ENCODE measurements around the gene EPB41L4B. TPM values are rescaled to one million over a fixed set of nuclear protein-coding genes. Genes with fewer than 3 reads are reported as not detected.
"Not testable (repeated sequence)": the region's sequence is repeated elsewhere in the genome, so short reads cannot be mapped to it uniquely, and the experiment has no call there.

The EPB41L4B gene
- 0.88 and 1.8 TPM in 2 replicates for total RNA-seq

DNA sequence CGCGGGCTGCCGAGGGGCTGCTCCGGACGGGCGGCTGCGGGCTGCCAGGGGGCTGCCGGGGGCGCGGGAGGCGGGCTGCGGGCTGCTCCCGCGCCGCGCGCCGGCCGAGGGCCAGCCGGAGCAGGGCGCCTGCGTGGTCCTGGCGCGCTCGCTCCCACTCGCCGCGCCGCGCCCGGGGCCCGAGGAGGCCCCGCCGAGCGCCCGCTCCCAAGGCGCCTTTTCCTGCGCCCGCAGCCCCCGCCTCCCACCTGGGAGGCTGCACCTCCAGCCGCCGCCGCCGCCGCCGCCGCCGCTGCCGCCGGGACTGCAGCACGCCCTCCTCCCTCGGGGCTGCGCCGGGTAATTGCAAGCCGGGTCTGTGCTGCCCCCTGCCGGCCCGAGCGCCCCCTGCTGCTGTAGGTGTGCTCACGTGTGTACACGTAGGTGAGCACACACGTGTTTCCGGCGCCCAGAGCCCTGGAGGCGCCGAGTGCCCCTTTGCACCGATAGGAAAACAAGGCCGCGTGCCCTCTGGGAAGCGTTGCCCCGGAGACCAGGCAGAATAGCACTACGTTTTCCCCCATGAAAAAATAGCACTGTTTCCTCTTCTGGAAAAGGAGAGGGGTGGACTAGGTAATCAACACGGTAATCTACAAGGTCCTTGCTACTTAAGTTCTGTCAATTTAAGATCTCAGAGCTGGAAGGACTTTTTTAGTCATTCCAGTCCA, at the start of gene EPB41L4B:
Gene EPB41L4B (minus strand): TSS at position 318 of the 707 bp plus-strand sequence. CDS start 613 bp downstream, outside the sequence.
- DNase-seq (ENCODE audit: extremely low read depth, low read depth, low spot score), result no peak

DNA sequence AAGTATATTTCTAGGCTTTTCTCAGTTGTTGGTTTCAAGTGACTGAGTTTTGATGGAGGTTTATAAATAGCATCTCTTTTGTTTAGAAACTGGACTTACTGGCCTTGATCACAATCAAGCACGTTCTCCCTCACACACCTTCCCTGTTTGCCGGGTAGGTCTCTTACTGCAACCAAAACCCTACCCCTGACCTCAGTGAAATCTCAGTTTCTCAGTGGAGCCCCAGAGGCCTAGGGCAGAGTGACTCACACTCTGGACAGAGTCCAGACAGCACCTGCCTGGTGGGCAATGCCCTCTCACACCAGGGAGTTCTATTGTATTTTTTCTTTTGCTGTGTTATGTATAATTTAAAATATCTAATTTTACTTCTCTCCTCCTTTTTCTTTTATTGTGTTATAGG, 48.4 kb upstream of the EPB41L4B start:
- no peak for DNase-seq (ENCODE audit: extremely low read depth, low read depth, low spot score)

DNA sequence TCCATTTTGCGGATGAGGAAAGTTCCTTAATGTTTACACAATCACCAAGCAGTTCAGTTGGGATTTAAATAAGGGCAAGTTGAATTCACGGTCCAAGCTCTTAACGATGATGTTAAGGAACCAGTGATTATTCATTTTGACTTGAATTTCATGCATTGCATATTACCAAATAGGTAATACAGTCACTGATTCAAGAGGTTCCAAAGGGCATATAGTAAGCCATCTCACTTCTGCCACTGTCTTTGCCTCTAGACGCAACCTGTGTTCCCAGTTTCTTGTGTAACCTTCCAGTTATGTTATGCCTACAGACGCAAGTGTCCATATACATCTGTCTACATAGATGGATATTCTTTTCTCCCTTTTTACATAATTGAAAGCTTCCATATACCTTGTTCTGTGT, 39.9 kb upstream of the EPB41L4B start:
- DNase-seq (ENCODE audit: extremely low read depth, low read depth, low spot score), result no peak

DNA sequence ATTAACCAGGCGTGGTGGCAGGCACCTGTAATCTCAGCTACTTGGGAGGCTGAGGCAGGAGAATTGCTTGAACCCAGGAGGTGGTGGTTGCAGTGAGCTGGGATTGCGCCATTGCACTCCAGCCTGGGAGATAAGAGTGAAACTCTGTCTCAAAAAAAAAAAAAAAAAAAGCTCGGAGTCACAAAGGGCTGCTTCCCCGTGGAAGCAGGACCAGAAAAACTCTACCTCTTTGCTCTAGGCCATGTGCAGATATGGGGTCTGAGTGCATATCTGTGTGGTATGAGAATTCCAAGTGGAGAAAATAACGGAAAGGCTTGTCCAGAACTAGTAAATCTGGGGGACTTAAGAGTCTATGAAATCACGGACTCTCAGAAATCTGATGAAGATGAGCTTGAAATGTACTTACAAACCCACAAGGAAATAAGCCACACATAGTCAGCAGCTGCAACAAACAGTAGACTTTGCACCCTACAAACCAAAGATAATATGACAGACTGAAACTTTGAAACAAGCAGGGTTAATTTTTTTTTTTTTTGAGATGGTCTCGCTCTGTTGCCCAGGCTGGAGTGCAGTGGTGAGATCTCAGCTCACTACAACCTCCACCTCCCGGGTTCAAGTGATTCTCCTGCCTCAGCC, 38.2 kb upstream of the EPB41L4B start:
- DNase-seq (ENCODE audit: extremely low read depth, low read depth, low spot score), result not testable (repeated sequence)

DNA sequence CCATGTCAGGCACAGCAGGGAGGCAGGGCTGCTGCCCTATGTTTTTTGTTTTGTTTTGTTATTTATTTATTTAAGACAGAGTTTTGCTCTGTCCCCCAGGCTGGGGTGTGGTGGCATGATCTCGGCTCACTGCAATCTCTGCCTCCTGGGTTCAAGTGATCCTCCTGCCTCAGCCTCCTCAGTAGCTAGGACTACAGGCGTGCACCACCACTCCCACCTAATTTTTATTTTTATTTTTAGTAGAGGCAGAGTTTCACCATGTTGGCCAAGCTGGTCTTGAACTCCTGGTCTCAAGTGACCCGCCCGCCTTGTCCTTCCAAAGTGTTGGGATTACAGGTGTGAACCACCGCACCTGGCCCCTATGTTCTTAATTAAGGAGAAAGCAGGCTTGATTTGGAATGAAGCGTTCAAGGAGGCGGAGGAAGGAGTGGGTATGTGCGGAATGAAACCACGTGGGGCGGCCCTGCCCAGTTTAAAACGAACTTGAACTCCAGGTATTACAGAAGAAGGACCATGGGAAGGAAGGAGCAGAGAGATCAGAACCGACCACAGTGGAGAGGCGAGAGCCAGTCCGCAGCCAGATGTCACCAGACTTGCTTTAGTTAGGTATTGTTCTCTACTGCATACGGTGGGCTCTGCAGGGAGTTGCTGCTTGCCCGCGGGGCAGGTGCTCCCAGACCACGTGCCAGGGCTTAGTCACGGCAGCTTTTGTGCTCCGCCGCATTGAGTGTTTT, 34.9 kb upstream of the EPB41L4B start:
- DNase-seq (ENCODE audit: extremely low read depth, low read depth, low spot score), result no peak

DNA sequence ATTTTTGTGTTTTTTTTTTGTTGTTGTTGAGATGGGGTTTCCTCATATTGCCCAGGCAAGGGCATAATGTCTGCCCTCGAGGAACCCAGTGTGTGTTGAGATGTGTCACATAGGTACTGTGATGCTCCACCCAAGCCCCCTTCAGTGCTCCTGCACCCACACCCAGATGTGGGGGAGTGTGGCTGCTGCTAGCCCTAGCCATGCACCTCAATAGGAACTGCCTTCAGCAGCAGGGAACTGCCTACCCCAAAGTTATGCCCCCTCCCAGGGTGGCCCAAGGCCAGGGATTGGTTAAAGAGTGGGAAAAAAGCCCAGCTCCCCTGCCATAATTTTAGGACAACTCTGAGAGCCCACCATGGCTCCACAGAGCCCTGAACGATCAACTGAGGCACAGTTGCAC, 33.3 kb upstream of the EPB41L4B start:
- DNase-seq (ENCODE audit: extremely low read depth, low read depth, low spot score), result no peak

DNA sequence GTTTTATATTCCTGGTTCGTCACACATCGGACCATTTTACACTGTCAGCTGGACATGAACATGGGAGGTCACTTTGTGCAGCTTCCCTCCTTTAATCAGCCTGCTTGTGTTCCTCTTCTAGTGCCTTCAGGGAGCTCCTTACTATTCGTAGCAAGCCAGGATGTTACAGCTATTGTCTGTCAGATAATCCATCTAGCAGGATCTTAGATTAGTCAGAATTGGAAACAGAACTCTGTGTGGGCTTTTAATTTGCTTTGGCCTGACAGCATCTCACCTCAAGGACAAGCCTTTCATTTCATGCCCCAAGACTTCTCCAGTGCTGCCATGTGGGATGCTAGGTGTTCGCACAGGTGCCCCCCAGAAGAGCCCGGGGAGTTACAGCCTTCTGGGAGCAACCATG, 30.2 kb upstream of the EPB41L4B start:
- no peak for DNase-seq (ENCODE audit: extremely low read depth, low read depth, low spot score)

DNA sequence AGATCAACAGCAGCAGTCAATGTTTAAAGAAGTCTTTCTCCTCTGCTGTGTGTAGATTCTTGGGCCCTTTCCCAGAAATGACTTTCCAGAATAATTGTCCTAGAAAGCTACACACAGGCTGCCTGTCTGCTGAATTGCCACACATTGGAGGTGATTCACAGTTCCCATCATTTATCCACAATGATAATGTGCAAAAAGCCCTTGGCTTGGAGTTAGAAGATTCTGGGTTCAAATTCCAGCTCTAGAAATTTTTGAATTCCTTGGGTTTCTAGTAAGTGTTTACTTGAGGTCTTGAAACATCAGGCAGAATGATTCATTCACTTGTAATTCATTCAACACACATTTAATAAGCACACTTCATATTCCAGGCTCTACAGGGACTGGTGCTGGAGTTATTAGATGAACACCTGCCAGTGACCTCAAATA, 28.6 kb upstream of the EPB41L4B start:
- no peak for DNase-seq (ENCODE audit: extremely low read depth, low read depth, low spot score)

DNA sequence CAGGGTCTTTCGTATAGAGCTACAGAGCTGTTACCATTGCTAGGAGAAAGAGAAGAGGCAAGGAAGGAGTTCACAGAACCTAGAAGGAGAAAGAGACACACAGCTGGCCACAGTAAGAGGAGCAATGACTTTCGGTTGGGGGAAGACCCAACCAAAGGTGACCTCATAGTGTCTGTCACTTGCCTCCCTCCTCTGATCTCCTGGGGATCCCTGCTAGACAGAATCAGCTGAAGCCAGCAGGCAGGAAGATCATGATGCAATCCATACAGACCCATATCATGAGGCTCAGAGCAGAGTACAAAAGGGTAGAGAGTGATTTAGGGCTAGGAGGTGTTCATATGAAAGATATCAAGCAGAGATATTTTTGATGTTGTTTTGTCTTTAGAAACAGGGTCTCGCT, 26.0 kb upstream of the EPB41L4B start:
- DNase-seq (ENCODE audit: extremely low read depth, low read depth, low spot score), result no peak

DNA sequence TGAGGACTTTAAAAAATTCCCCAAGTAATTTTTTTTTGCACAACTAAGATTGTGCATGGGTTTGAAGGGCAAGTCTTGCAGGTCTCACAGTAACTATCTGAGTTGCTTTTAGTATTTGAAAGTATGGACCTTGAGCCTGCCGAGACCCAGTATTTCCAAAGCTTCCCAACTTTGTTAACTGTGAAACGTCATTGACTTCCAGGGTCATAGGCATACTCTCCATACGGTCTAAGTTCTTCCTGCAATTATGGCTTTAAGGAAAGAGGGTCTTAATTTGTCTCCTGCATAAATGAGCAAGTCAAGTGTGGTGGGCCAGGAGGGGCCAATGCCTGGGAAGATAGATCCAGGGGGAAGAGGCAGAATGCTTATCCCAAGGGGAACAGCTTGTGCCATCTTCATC, 24.0 kb upstream of the EPB41L4B start:
- no peak for DNase-seq (ENCODE audit: extremely low read depth, low read depth, low spot score)

DNA sequence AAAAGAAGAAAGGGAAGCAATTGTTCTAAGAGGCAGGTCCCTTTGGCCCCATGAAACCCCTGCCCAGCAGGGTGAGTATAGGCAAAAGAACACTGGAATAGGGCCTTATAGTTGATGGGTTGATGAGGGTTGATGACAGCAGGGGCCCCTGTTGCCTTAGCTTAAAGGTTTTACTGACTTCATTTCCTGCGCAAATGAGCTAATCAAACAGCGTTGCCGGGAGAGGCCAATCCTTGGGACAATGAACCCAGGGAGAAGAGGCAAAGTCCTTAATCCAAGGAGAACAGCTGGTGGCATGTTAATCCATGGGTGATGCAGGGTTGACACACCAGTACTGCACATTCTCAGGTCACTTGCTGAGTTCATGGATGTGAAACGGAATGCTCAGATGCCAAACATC, 22.0 kb upstream of the EPB41L4B start:
- DNase-seq (ENCODE audit: extremely low read depth, low read depth, low spot score), result no peak

DNA sequence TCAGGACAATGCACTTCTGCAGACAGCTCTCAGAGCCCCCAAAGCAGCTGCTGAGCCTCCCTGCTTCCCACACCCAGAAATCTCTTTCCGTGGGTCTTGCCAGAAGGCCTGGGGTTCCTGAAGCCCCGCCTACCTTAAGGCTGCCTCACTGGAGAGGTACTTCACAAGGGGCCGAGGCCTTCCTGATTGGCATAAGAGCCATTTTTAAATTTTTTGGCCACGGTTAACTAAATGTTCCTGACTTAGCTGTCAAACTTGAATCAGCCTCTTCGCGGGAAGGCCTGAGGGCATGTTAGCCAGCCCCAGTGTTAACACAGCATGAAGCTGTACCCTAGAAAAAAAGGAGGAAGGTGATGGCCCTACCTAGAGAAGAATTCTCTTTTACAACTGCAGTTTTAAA, 20.7 kb upstream of the EPB41L4B start:
- no peak for DNase-seq (ENCODE audit: extremely low read depth, low read depth, low spot score)

DNA sequence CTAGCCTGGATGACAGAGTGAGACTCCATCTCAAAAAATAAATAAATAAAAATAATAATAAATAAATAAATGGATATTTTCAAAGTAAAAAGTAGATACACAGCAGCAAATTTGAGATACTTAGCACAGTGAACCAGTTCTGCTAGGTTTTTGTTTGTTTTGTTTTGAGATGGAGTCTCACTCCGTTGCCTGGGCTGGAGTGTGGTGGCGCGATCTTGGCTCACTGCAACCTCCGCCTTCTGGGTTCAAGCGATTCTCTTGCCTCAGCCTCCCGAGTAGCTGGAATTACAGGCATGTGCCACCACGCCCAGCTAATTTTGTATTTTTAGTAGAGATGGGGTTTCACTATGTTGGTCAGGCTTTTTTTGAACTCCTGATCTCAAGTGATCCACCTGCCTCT, 20.1 kb upstream of the EPB41L4B start:
- DNase-seq (ENCODE audit: extremely low read depth, low read depth, low spot score), result not testable (repeated sequence)

DNA sequence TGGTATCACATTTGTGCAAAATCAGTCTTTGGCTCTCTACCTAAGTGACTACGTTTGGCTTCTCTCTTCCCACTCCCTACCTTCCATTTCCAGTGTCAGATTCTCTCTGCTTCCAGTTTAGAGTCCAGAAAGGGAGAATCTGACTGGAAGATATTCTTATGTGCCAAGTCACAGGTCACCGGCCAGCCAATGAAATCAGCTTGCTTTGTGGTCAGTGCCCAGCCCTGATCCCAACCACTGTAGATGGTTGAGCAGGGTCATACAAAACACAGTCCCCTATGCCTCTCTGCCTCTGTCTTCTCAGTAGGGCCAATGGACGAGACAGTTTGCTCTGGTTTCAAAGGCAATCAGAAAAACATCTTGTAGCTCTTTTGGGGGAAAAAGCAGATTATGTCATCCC, 15.6 kb upstream of the EPB41L4B start:
- DNase-seq (ENCODE audit: extremely low read depth, low read depth, low spot score), result no peak

DNA sequence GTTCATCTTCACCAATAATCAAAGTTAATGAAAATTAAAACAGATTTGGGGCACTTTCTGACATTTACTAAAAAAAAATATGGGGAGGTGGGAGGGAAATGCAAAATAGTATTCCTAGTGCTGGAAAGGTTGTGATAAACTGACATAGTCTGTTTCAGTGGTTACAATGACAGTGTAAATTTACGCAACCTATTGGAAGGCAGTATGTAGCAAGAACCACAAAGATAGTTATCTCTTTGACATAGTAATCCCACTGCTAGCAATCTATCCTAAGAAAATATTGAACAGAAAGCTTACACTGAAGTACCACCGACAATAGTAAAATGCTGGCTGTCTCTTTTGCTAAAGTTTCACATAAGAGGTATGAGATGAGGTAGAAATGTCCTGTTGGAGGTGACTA, 15.1 kb upstream of the EPB41L4B start:
- DNase-seq (ENCODE audit: extremely low read depth, low read depth, low spot score), result no peak

DNA sequence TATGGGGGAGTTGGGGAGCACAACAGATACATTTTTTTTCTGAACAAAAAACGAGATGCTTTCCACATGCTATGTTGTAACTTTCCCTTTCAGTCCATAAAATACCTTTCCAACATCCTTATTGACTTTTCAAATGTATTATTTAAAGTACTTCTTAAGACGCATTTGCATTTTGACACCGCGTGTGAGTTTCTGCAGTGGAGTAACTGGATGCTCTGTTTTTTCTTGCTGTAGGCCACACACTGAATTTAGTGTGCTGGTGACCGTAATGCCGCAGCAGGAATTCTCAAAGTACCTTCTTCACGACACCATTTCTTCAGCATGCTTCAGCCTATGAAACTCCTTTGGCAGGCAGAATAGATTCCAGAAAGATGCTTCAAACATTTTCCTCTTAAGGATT, 14.3 kb upstream of the EPB41L4B start:
- no peak for DNase-seq (ENCODE audit: extremely low read depth, low read depth, low spot score)

DNA sequence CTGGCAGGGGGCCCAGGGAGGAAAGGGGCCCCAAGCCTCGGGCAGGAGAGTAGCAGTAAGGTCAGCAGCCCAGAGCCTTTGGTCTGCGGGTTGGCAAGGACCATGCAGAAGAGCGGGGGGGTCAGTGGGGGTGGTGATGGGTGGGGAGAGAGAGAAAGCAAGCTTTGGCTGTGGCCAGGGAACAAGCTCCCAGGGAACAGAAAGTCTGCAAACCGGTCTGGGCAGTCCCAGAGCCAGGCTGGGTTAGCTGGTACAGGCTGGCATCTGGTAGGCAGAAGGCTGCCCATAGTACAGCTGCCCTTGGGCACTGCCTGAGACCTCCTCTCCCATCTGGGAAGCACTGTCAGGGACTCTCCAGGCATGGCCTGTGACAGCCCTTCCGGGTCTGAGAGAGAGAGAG, 10.5 kb upstream of the EPB41L4B start:
- no peak for DNase-seq (ENCODE audit: extremely low read depth, low read depth, low spot score)

DNA sequence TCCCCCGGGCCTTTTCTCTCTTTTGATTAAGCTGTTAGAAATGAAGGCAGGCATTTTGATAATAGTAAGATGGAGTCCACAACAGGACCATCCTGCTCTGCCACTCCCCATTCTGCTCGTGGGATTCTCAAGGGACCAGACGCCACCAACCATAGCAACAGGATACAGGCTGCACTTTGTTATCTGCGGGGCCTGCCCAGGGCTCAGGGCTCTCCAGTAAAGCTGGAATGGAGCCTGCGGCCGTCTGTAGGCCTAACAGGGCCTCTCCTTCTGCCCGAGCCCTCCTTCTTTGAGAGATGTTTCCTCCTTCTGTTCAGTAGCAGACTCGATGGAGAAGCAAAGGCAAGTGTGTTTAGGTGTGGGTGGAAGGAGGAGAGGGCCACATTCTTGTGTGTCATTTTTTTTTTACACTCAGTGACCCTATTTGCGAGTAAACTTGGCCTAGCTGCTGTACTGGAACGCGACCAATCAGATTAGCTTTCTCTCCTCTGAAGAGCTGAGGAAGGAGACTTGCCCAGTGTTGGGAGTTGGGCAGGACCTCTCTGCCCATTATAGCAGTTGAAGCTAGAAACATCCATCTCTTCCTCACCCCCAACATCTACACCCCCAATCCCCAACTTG, 8.9 kb upstream of the EPB41L4B start:
- no peak for DNase-seq (ENCODE audit: extremely low read depth, low read depth, low spot score)

DNA sequence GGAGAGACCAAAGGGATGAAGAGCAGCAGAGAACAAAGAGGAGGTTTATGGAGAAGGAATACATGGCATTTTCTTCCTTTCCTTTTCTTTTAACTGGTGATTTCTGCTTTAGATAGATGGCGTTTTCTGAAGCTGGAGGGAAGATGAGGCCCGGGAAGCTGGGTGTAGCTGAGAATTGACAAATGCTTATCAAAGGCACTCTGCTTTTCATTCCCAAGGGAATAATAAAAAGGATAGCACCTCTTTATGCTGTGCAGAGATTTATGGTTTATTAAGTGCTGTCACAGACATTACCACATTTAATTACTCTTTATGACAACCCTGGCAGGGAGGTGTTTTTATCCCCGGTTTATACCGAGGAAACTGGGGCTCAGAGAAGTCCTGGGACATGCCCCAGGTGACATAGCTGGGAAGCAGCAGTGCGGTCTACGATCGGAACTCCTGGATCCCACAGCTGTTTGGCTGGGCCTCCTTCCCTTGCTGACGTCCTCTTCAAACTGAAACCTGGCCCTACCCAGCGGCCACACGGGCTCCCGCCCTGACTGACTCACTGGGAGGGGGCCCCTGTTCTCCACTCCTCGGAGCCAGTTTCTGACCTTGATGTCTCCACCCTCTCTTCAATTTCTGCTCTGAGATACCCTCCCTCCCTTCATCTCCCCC, 8.2 kb upstream of the EPB41L4B start:
- DNase-seq (ENCODE audit: extremely low read depth, low read depth, low spot score), result no peak

DNA sequence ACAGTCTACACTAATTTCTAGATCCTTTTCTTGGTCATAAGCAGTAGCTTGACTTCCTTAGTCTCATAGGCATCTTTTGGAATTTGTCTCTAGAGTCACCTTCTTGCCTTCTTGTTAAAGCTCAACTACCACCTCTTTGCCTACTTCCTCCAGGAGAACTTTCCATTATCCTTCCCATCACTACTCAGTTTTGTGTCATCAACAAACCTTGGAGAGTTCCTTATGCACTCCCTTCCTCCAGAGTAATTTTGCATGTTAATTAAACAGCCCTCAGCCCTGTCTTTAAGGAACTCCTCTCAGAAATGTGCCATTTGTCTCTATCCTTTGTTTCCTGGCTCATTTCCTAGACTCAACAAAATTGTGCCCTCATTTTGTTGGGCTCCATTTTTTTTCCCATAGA, 4.2 kb upstream of the EPB41L4B start:
- DNase-seq (ENCODE audit: extremely low read depth, low read depth, low spot score), result no peak

DNA sequence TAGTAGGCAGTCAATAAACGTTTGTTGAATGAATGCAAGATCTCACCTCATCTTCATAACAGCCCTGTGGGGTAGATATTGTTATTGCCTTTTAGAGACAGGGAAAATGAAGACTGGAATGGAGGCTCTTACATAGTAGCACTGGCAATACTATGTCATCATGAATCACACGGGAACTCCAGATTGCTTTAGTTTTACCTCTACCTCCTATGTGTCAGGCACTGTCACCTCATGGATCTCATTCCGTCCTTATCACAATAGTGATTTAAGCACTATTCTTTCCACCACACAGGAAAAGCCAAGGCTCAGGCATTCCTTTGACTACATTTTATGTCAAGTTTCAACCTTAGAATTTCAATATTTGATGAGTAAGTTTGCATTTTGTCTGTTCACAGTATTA, 2.9 kb upstream of the EPB41L4B start:
- no peak for DNase-seq (ENCODE audit: extremely low read depth, low read depth, low spot score)

All from glomerular endothelial cell (primary cell).